HG02884 (cell line): ENCODE results near the gene OS9.
"Not testable (repeated sequence)": the region's sequence is repeated elsewhere in the genome, so short reads cannot be mapped to it uniquely, and the experiment has no call there.

Experiments used
- ATAC-seq: cut with Tn5 transposase; IDR thresholded peaks from one replicate; pipeline ENCODE4 v1.9.1; 2021; ENCODE audit warnings: mild to moderate bottlenecking, moderate library complexity; ENCODE audit not compliant: unreplicated experiment

Gene OS9

DNA sequence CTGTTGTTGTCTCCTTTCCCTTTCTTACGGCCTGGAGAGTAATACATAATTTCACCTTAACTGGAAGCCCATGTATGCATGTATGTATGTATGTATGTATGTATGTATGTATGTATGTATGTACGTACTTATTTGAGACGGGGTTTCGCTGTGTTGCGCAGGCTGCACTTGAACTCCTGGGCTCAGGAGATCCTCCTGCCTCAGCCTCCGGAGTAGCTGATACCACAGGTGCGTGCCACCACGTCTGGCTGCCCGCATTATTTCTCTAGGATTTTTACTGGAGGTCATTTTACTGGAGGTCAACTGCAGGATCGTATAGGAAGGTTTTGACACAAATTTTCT, 644 bp upstream of the OS9 start:
- no peak for ATAC-seq

DNA sequence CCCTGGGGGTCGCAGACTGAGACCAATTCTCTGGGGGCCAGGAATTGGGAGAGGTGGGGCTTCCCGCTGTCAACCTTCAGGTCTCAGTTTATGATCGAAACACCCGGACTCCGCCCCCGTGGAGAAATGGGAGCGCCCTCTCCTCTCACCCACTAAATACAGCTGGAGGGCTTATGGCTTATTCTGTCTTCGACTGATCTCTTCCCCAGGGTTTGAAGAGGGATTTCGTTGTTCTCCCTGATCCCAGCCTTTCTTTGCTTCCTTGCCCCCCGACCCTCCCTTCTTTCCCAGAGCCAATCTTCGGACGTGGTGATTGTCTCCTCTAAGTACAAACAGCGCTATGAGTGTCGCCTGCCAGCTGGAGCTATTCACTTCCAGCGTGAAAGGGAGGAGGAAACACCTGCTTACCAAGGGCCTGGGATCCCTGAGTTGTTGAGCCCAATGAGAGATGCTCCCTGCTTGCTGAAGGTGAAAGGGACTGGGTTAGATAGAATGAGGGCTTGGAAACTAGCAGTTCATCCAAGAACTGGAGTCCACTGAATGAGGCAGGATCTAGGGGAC, 607 bp downstream of the OS9 start:
- no peak for ATAC-seq

- no peak for ATAC-seq
Observed at GRCh38 chr12:57695770-57696432, 2.0 kb downstream of the OS9 start.

DNA sequence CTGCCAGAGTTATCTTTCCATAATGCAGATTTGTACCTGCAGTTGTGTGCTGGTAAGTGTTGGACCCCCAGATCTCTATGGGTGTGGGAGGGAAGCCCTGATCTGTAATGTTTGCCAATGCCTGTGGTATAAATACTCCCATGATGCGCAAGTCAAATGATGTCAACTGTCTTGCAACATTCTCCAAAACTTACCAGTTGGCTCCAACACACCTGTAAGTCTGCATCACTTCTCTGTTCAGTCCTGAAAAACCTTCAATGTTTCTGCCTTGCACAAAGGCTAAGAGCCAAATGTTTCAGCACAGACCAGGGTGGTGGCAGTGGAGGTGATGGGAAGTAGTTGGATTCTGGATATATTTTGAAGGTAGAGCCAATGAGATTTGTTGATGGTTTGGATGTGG, 3.1 kb downstream of the OS9 start:
- ATAC-seq = no peak

- ATAC-seq = no peak
Observed at GRCh38 chr12:57698414-57698813, 4.5 kb downstream of the OS9 start.

GRCh38 chr12:57700317-57700716, 6.4 kb downstream of the OS9 start:
- no peak for ATAC-seq

- ATAC-seq = no peak
Observed at GRCh38 chr12:57707250-57707649, 13.3 kb downstream of the OS9 start.

DNA sequence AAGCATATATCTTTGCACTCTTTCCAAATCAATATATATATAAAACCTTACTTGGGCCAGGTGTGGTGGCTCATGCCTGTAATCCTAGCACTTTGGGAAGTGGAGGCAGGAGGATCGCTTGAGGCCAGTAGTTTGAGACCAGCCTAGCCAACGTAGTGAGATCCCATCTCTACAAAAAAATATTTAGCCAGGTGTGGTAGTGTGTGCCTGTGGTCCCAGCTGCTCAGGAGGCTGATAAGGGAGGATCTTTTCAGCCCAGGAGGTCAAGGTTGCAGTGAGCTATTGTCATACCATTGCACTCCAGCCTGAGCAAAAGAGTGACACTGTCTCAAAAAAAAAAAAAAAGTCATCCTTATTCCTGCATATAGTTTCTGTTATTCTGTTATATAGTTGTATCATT, 14.4 kb downstream of the OS9 start:
- ATAC-seq = no peak

DNA sequence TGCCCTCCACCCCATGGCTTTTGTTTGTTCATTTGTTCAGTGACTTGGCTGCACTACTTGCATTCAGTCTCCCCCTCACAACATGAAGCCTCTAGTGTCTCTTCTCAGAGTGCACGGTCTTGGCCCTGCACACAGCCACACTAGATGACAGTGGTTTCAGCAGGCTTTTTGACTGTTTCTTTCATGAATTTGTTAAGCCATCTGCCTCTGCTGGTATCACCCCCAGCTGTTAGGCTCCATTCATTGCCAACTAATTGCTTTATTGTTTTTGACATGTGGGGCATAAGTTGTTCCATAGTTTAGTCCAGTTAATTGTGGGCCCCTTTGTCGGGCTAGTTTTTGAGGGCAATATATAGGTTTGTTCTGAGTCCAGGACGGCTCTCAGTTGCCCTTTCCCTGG, 18.8 kb downstream of the OS9 start:
- no peak for ATAC-seq

DNA sequence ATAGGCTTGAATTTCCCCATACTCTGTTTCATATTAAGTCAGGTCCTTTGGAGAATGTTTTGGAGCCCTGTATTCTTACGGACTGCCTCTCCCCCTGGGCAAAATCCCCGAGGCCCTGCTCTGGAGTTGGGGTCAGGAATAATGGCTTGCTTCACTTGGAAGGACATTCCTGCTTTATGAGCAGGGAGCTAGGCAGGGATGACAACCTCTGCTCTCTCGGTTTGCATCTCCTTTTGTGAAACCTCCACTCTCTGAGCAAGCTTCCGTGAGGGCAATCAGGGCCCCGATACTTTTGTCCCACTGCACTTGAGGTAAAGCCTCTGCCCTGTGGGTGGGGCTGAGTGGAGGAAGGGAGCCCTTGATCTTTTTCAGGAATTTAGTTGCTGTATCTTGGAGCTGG, 19.3 kb downstream of the OS9 start:
- no peak for ATAC-seq

DNA sequence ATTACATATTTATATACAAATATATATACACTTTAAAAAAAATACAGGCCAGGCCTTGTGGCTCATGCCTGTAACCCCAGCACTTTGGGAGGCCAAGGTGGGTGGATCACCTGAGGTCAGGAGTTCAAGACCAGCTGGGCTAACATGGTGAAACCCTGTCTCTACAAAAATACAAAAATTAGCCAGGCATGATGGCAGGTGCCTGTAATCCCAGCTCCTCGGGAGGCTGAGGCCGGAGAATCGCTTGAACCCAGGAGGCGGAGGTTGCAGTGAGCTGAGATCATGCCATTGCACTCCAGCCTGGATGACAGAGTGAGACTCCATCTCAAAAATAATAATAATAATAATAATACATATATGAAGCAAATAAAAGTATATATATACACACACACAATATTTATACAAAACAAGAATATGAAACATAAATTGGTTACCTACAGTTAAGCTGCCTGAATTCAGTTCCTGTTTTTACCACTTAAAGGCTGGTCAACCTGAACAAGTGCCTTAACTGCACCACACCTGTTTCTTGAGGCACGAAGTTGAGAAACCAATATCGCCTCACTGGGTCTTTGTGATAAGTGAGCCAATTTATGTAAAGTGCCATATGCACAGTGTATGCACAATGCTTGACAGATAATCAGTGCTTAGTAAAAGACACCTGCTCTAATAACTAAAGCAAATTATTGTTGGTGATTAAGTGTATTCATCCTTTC, 21.3 kb downstream of the OS9 start:
- not testable (repeated sequence) for ATAC-seq

DNA sequence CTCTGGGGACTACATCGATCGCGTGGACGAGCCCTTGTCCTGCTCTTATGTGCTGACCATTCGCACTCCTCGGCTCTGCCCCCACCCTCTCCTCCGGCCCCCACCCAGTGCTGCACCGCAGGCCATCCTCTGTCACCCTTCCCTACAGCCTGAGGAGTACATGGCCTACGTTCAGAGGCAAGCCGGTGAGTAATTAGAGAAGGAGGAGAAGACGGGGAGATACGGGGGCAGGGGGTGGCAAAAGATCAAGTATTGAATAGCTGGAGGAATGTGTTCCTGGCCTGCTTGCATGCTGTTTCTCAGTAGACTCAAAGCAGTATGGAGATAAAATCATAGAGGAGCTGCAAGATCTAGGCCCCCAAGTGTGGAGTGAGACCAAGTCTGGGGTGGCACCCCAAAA, 21.9 kb downstream of the OS9 start:
- no peak for ATAC-seq

DNA sequence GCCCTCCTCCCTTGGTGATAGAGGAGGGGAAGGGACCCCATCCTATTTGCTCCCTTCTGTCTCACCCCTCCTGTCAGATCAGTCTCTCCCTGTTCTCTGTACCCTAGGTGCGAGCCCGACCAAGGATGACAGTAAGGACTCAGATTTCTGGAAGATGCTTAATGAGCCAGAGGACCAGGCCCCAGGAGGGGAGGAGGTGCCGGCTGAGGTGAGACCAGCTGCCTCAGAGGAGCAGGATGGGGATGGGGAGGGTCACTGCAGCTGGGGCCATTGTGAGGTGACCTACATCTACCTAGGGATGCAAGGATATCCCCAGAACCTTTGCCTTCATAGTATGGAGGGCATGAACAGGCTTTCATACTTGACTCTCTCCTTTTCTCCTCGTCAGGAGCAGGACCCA, 22.4 kb downstream of the OS9 start:
- ATAC-seq = no peak

GRCh38 chr12:57717131-57717530, 23.2 kb downstream of the OS9 start:
- ATAC-seq = no peak

GRCh38 chr12:57717846-57718640, 24.1 kb downstream of the OS9 start:
- ATAC-seq = no peak

DNA sequence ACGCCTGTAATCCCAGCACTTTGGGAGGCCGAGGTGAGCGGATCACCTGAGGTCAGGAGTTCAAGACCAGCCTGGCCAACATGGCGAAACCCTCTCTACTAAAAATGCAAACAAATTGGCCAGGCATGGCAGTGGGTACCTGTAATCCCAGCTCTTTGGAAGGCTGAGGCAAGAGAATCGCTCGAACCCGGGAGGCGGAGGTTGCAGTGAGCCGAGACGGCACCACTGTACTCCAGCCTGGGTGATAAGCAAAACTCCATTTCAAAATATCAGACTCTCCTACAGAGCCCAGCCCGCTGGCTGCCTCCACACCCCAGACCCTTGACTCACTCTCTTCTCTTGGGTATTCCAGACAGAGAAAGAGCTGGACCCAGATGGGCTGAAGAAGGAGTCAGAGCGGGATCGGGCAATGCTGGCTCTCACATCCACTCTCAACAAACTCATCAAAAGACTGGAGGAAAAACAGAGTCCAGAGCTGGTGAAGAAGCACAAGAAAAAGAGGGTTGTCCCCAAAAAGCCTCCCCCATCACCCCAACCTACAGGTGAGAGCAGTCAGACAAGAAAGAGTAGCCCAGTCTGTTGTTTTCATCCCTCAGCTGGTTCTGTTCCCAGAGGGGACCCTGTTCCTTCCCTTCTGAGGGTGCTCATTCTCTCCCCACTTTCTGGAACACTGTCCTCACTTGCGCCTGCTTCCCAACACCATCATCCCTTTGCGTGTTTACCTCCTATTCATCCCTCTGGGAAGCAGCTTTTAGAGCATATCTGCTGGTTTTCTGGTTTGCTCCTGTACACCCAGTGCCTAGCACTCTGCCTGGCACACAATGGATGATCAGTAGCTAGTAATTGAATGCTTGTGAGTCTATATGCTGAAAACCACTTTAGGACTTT, 25.0 kb downstream of the OS9 start:
- no peak for ATAC-seq

GRCh38 chr12:57719777-57720605, 26.1 kb downstream of the OS9 start:
- ATAC-seq = no peak

- no peak for ATAC-seq
Observed at GRCh38 chr12:57720606-57721595, 27.0 kb downstream of the OS9 start.
